Fibroblast of lung (primary cell): ENCODE results near the gene PHOX2B. TPM values are rescaled to one million over a fixed set of nuclear protein-coding genes. Genes with fewer than 3 reads are reported as not detected.

Experiments
- DNase-seq, 2 donors: peaks; one replicate each; pipeline versions ENCODE4 v3.0.0 to v3.0.0-alpha.2; 2010; ENCODE audit warnings: low read depth in 2 of 2
- H2AFZ ChIP-seq: 2 replicates; pipeline ENCODE4 v1.5.1; 2012; ENCODE audit warnings: low read length, control low read depth, inconsistent platforms
- H3K27ac ChIP-seq: 2 replicates; pipeline ENCODE4 v1.5.1; 2011; ENCODE audit warnings: low read length, control low read depth; ENCODE audit not compliant: insufficient read depth
- H3K27me3 ChIP-seq: 2 replicates; pipeline ENCODE4 v1.5.1; 2011; ENCODE audit warnings: mild to moderate bottlenecking, low read length; ENCODE audit not compliant: control insufficient read depth, insufficient read depth
- H3K36me3 ChIP-seq: 2 replicates; pipeline ENCODE4 v1.5.1; 2011; ENCODE audit warnings: low read length; ENCODE audit not compliant: control insufficient read depth, insufficient read depth
- H3K4me1 ChIP-seq: 2 replicates; pipeline ENCODE4 v1.5.1; 2011; ENCODE audit warnings: low read length; ENCODE audit not compliant: control insufficient read depth, insufficient read depth; ENCODE audit errors: extremely low read depth
- H3K4me2 ChIP-seq: 2 replicates; pipeline ENCODE4 v1.5.1; 2011; ENCODE audit warnings: low read length, control low read depth; ENCODE audit not compliant: insufficient read depth; ENCODE audit errors: extremely low read depth
- H3K4me3 ChIP-seq, 4 experiments: fragments of 200-600 bp in 1 of 4; sonication (generic) in 1 of 4; replicated peaks in 1 of 4; 2 replicates each; pipeline ENCODE4 v1.5.1; 2011 to 2016; ENCODE audit warnings: low read length in 4 of 4, low read depth in 3 of 4, mild to moderate bottlenecking in 3 of 4, control low read depth in 2 of 4, inconsistent platforms in 1 of 4, mixed read lengths in 1 of 4; ENCODE audit not compliant: insufficient read depth in 1 of 4; ENCODE audit errors: control extremely low read depth in 1 of 4
- H3K79me2 ChIP-seq: 2 replicates; pipeline ENCODE4 v1.5.1; 2012; ENCODE audit warnings: mild to moderate bottlenecking, low read length, inconsistent platforms; ENCODE audit not compliant: control insufficient read depth, insufficient read depth
- H3K9ac ChIP-seq: 2 replicates; pipeline ENCODE4 v1.5.1; 2011; ENCODE audit warnings: mild to moderate bottlenecking, low read length, control low read depth; ENCODE audit not compliant: insufficient read depth
- H3K9me3 ChIP-seq: 2 replicates; pipeline ENCODE4 v1.5.1; 2012; ENCODE audit warnings: low read depth, low read length; ENCODE audit not compliant: control insufficient read depth, insufficient read depth
- H4K20me1 ChIP-seq: 2 replicates; pipeline ENCODE4 v1.5.1; 2011; ENCODE audit warnings: low read length; ENCODE audit not compliant: control insufficient read depth, insufficient read depth; ENCODE audit errors: extremely low read depth
- CTCF ChIP-seq, 2 donors: IDR thresholded peaks in 1 of 2; conservative IDR thresholded peaks in 1 of 2; 1 replicate in 1 of 2; 2 replicates in 1 of 2; pipeline ENCODE4 v1.5.1; 2011 to 2012; ENCODE audit warnings: low read length in 2 of 2, control low read depth in 1 of 2, inconsistent platforms in 1 of 2, low read depth in 1 of 2, mild to moderate bottlenecking in 1 of 2
- EZH2 ChIP-seq: IDR thresholded peaks from 2 replicates; pipeline ENCODE4 v1.5.1; 2012; ENCODE audit warnings: low read length, control low read depth, mild to moderate bottlenecking; ENCODE audit errors: missing control alignments
- polyA plus RNA-seq, 2 donors: library from polyadenylated mRNA; depleted of rRNA in 1 of 2; stranded (reverse) in 1 of 2; unstranded in 1 of 2; fragments of >200 nt; gene quantifications; 2 replicates each; pipeline ENCODE4 v1.2.1, GENCODE V29; 2011 to 2012; ENCODE audit warnings: missing spikeins in 1 of 2
- total RNA-seq: library from RNA; depleted of rRNA; stranded (reverse); fragments of >200 nt; gene quantifications from 2 replicates; pipeline ENCODE4 v1.2.1, GENCODE V29; 2014

Gene PHOX2B
- total and polyA plus RNA-seq, 2 donors (not counting 1 experiment from before 2014, with no cell fraction given): not detected

- no peaks in the 10 kb centered on the region for H3K9me3 ChIP-seq
- no peak overlapping the region for H3K4me3 ChIP-seq
- H2AFZ ChIP-seq: no peak overlapping the region
- TF ChIP-seq CTCF (conservative IDR thresholded peaks at IDR 0.05 in 1 of 2, IDR thresholded peaks at IDR 0.05 in 1 of 2; ENCODE audit: low read depth in 1 of 2, low read length in 2 of 2) (no peak), EZH2 (no peak)
- no peak overlapping the region for H3K4me2 ChIP-seq
- H3K4me1 ChIP-seq: no peaks in the 10 kb centered on the region
- H3K79me2 ChIP-seq: no peaks in the 10 kb centered on the region
- no peak overlapping the region for H3K27ac ChIP-seq
- peaks cover 76% of the 10 kb centered on the region for H3K27me3 ChIP-seq
- H3K9ac ChIP-seq: no peak overlapping the region
- no peak for DNase-seq
- no peaks in the 10 kb centered on the region for H4K20me1 ChIP-seq
- no peaks in the 10 kb centered on the region for H3K36me3 ChIP-seq
These were observed 1.1 kb upstream of the PHOX2B start for GRCh38 chr4:41749631-41750039.

- TF ChIP-seq CTCF (conservative IDR thresholded peaks at IDR 0.05 in 1 of 2, IDR thresholded peaks at IDR 0.05 in 1 of 2; ENCODE audit: low read depth in 1 of 2, low read length in 2 of 2): no peak
- TF ChIP-seq EZH2: peak; percentile 22
- Histone ChIP-seq H3K4me3 (no peak overlapping the region), H3K4me2 (no peak overlapping the region), H2AFZ (no peak overlapping the region), H3K79me2 (no peaks in the 10 kb centered on the region), H3K4me1 (no peaks in the 10 kb centered on the region), H3K36me3 (no peaks in the 10 kb centered on the region), H3K27me3 (peaks cover 84% of the 10 kb centered on the region), H3K9ac (no peak overlapping the region), H3K27ac (no peak overlapping the region), H4K20me1 (no peaks in the 10 kb centered on the region), H3K9me3 (no peaks in the 10 kb centered on the region)
- DNase-seq: no peak
These were observed 403 bp downstream of the PHOX2B start for GRCh38 chr4:41748074-41748570.

GRCh38 chr4:41747230-41748055, 1.1 kb downstream of the PHOX2B start:
- no peak overlapping the region for H3K4me2 ChIP-seq
- H3K79me2 ChIP-seq: no peaks in the 10 kb centered on the region
- no peak overlapping the region for H2AFZ ChIP-seq
- no peak for DNase-seq
- H3K9ac ChIP-seq: no peak overlapping the region
- H3K4me1 ChIP-seq: no peaks in the 10 kb centered on the region
- H3K9me3 ChIP-seq: no peaks in the 10 kb centered on the region
- H3K4me3 ChIP-seq: no peak overlapping the region
- TF ChIP-seq EZH2 (no peak), CTCF (conservative IDR thresholded peaks at IDR 0.05 in 1 of 2, IDR thresholded peaks at IDR 0.05 in 1 of 2; ENCODE audit: low read depth in 1 of 2, low read length in 2 of 2) (no peak)
- no peaks in the 10 kb centered on the region for H4K20me1 ChIP-seq
- H3K27me3 ChIP-seq: peaks cover 80% of the 10 kb centered on the region
- H3K27ac ChIP-seq: no peak overlapping the region
- no peaks in the 10 kb centered on the region for H3K36me3 ChIP-seq
